Endometrium (tissue), 2 donors: ENCODE results near the gene DIS3L.
"Not testable (repeated sequence)": the region's sequence is repeated elsewhere in the genome, so short reads cannot be mapped to it uniquely, and the experiment has no call there.

Experiments used
- FAIRE-seq: peaks from 2 replicates; lab custom pipeline; 2012; peaks lifted over from hg19 to GRCh38; lab: Jason Lieb, UNC
- donor health status: control.
- donor health status: control.

Gene DIS3L

GRCh38 chr15:66312144-66312543, 18.8 kb downstream of the DIS3L start:
- FAIRE-seq, result no peak

GRCh38 chr15:66323312-66323928, 30.1 kb downstream of the DIS3L start:
- no peak for FAIRE-seq

GRCh38 chr15:66326051-66326450, 32.7 kb downstream of the DIS3L start:
- FAIRE-seq, result no peak

GRCh38 chr15:66327736-66328135, 34.4 kb downstream of the DIS3L start:
- FAIRE-seq, result no peak

- FAIRE-seq, result no peak
Observed at GRCh38 chr15:66328771-66329170, 35.4 kb downstream of the DIS3L start.

GRCh38 chr15:66348530-66348929, 55.2 kb downstream of the DIS3L start:
- FAIRE-seq, result not testable (repeated sequence)

GRCh38 chr15:66356077-66356358, 62.6 kb downstream of the DIS3L start:
- no peak for FAIRE-seq

GRCh38 chr15:66356359-66357236, 63.2 kb downstream of the DIS3L start, which contains the start of gene TIPIN:
TIPIN (minus strand) TSS chr15:66356685; CDS start chr15:66352947, 3,738 bp downstream.
- FAIRE-seq, result peak; percentile 88

GRCh38 chr15:66359740-66360139, 66.4 kb downstream of the DIS3L start:
- FAIRE-seq, result no peak

- FAIRE-seq, result not testable (repeated sequence)
Observed at GRCh38 chr15:66361745-66362460, 68.5 kb downstream of the DIS3L start.

GRCh38 chr15:66362776-66363175, 69.4 kb downstream of the DIS3L start:
- FAIRE-seq, result no peak

GRCh38 chr15:66364944-66365528, 71.7 kb downstream of the DIS3L start:
- no peak for FAIRE-seq

GRCh38 chr15:66369773-66370651, 76.6 kb downstream of the DIS3L start:
- FAIRE-seq, result no peak

GRCh38 chr15:66374179-66374578, 80.8 kb downstream of the DIS3L start:
- FAIRE-seq, result no peak

- no peak for FAIRE-seq
Observed at GRCh38 chr15:66378814-66379430, 85.6 kb downstream of the DIS3L start.

GRCh38 chr15:66381376-66381775, 88.0 kb downstream of the DIS3L start:
- FAIRE-seq, result not testable (repeated sequence)
